ENCODE measurements around the gene CTSH. TPM values are rescaled to one million over a fixed set of nuclear protein-coding genes. Genes with fewer than 3 reads are reported as not detected.

Gene CTSH
- total RNA-seq, 2 donors from 2014 or later, result 61.9 to 101 TPM

- peaks cover 19% of the 10 kb centered on the region for H3K4me1 Mint-ChIP-seq
- no peak overlapping the region for H3K9ac ChIP-seq (ENCODE audit: extremely low read depth, low read length, poor library complexity, severe bottlenecking)
- H3K9me3 Mint-ChIP-seq, result peaks cover 4% of the 10 kb centered on the region
- H3K4me1 ChIP-seq (ENCODE audit: control insufficient read depth, insufficient read depth, low read length), result no peaks in the 10 kb centered on the region
- no peaks in the 10 kb centered on the region for H3K9me3 ChIP-seq (ENCODE audit: control insufficient read depth, low read length)
- TF ChIP-seq, protein P1, sequence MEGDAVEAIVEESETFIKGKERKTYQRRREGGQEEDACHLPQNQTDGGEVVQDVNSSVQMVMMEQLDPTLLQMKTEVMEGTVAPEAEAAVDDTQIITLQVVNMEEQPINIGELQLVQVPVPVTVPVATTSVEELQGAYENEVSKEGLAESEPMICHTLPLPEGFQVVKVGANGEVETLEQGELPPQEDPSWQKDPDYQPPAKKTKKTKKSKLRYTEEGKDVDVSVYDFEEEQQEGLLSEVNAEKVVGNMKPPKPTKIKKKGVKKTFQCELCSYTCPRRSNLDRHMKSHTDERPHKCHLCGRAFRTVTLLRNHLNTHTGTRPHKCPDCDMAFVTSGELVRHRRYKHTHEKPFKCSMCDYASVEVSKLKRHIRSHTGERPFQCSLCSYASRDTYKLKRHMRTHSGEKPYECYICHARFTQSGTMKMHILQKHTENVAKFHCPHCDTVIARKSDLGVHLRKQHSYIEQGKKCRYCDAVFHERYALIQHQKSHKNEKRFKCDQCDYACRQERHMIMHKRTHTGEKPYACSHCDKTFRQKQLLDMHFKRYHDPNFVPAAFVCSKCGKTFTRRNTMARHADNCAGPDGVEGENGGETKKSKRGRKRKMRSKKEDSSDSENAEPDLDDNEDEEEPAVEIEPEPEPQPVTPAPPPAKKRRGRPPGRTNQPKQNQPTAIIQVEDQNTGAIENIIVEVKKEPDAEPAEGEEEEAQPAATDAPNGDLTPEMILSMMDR (conservative IDR thresholded peaks at IDR 0.05), result no peak
- no peak overlapping the region for H3K4me3 Mint-ChIP-seq
- peaks cover 9% of the 10 kb centered on the region for H3K27me3 Mint-ChIP-seq (ENCODE audit: insufficient read depth)
- H3K27ac Mint-ChIP-seq, result peak overlapping the region; percentile 92
- no peaks in the 10 kb centered on the region for H3K27me3 ChIP-seq (ENCODE audit: control insufficient read depth, insufficient read depth, low read length, poor library complexity, severe bottlenecking)
- H3K36me3 ChIP-seq (ENCODE audit: control insufficient read depth, insufficient read depth, low read length), result no peaks in the 10 kb centered on the region
- no peaks in the 10 kb centered on the region for H3K36me3 Mint-ChIP-seq (ENCODE audit: low read depth)
- H3K27ac ChIP-seq (ENCODE audit: low read depth, low read length), result no peak overlapping the region
- WGBS, 2 experiments (ENCODE audit: insufficient coverage in 1 of 2, insufficient read length in 1 of 2), result 86% methylated on average over 1 of the region's 1 CpG; no CpG with 5 or more reads in 1 of the 2 experiments
- DNase-seq, result peak; percentile 77
- no peak overlapping the region for H3K4me3 ChIP-seq (ENCODE audit: low read length)
Observed at GRCh38 chr15:78956937-78957336, 12.1 kb upstream of the CTSH start.

DNA sequence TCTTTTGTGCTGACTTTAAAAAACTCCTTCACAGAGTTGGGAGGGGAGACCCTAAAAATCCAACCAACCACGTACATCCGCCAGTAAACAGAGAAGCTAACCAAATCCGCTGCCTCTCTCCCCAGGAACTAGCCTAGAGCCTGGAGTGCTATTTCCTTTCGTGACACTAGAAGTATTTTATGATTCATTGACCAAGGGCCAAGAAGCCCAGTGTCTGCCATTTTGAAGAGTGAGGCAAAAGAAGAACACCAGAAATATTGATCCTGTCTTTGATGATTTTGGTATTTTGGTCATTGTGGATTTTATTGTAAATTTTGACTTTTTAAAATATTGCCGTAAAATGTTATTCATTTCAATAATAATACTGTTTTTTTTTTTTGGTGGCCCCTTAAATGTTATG is 10.5 kb upstream of the CTSH start:
- H3K36me3 Mint-ChIP-seq (ENCODE audit: low read depth), result no peaks in the 10 kb centered on the region
- no peak overlapping the region for H3K27ac Mint-ChIP-seq
- H3K4me1 Mint-ChIP-seq, result peaks cover 32% of the 10 kb centered on the region
- no peaks in the 10 kb centered on the region for H3K36me3 ChIP-seq (ENCODE audit: control insufficient read depth, insufficient read depth, low read length)
- H3K27me3 Mint-ChIP-seq (ENCODE audit: insufficient read depth), result no peaks in the 10 kb centered on the region
- TF ChIP-seq, protein P1 (conservative IDR thresholded peaks at IDR 0.05), result no peak
- H3K4me3 ChIP-seq (ENCODE audit: low read length), result no peak overlapping the region
- no peak overlapping the region for H3K27ac ChIP-seq (ENCODE audit: low read depth, low read length)
- H3K4me3 Mint-ChIP-seq, result no peak overlapping the region
- 92 to 98% methylated on average over 4 of the region's 5 CpGs for WGBS, 2 experiments (ENCODE audit: insufficient coverage in 1 of 2, insufficient read length in 1 of 2)
- no peaks in the 10 kb centered on the region for H3K9me3 Mint-ChIP-seq
- DNase-seq, result no peak
- no peaks in the 10 kb centered on the region for H3K4me1 ChIP-seq (ENCODE audit: control insufficient read depth, insufficient read depth, low read length)
- H3K9me3 ChIP-seq (ENCODE audit: control insufficient read depth, low read length), result no peaks in the 10 kb centered on the region
- no peak overlapping the region for H3K9ac ChIP-seq (ENCODE audit: extremely low read depth, low read length, poor library complexity, severe bottlenecking)
- H3K27me3 ChIP-seq (ENCODE audit: control insufficient read depth, insufficient read depth, low read length, poor library complexity, severe bottlenecking), result no peaks in the 10 kb centered on the region

- no peaks in the 10 kb centered on the region for H3K9me3 Mint-ChIP-seq
- peak overlapping the region; percentile 64 for H3K27ac Mint-ChIP-seq
- no peaks in the 10 kb centered on the region for H3K9me3 ChIP-seq (ENCODE audit: control insufficient read depth, low read length)
- TF ChIP-seq, protein P1 (conservative IDR thresholded peaks at IDR 0.05), result no peak
- H3K27me3 ChIP-seq (ENCODE audit: control insufficient read depth, insufficient read depth, low read length, poor library complexity, severe bottlenecking), result no peaks in the 10 kb centered on the region
- 68 to 86% methylated on average over 1 to 4 of the region's 4 CpGs for WGBS, 2 experiments (ENCODE audit: insufficient coverage in 1 of 2, insufficient read length in 1 of 2)
- H3K4me3 Mint-ChIP-seq, result no peak overlapping the region
- H3K36me3 ChIP-seq (ENCODE audit: control insufficient read depth, insufficient read depth, low read length), result no peaks in the 10 kb centered on the region
- no peak overlapping the region for H3K27ac ChIP-seq (ENCODE audit: low read depth, low read length)
- H3K4me1 ChIP-seq (ENCODE audit: control insufficient read depth, insufficient read depth, low read length), result no peaks in the 10 kb centered on the region
- no peaks in the 10 kb centered on the region for H3K36me3 Mint-ChIP-seq (ENCODE audit: low read depth)
- H3K27me3 Mint-ChIP-seq (ENCODE audit: insufficient read depth), result peaks cover 5% of the 10 kb centered on the region
- no peak for DNase-seq
- H3K4me3 ChIP-seq (ENCODE audit: low read length), result no peak overlapping the region
- peaks cover 43% of the 10 kb centered on the region for H3K4me1 Mint-ChIP-seq
- H3K9ac ChIP-seq (ENCODE audit: extremely low read depth, low read length, poor library complexity, severe bottlenecking), result no peak overlapping the region
Observed at GRCh38 chr15:78951841-78952238, 7.0 kb upstream of the CTSH start.

Data from endodermal cell (in vitro differentiated cells).